ENCODE measurements around the gene RNF214.
"Not testable (repeated sequence)": the region's sequence is repeated elsewhere in the genome, so short reads cannot be mapped to it uniquely, and the experiment has no call there.

Gene RNF214

DNA sequence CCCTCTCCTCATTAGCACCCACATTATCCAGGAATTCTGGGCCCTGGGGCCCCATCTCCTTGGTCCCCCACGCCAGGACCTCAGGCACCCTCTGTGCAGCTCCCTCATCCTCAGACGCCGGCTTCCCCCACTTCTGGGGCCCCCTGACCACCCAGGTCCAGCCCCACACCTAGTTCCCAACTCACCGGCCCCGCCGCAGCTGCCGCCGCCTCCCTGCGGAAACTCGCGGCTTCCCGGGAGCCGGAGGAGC is 704 bp upstream of the RNF214 start, which contains the start of gene PCSK7:
Gene PCSK7, minus strand, starts transcription at position 232 of the 250 bp plus-strand sequence. CDS start 2,229 bp downstream, outside the sequence.
- no peak for DNase-seq

GRCh38 chr11:117232911-117233409 is 489 bp downstream of the RNF214 start:
- DNase-seq, result no peak

- DNase-seq, result no peak
Measured at GRCh38 chr11:117238221-117238620, 5.8 kb downstream of the RNF214 start.

DNA sequence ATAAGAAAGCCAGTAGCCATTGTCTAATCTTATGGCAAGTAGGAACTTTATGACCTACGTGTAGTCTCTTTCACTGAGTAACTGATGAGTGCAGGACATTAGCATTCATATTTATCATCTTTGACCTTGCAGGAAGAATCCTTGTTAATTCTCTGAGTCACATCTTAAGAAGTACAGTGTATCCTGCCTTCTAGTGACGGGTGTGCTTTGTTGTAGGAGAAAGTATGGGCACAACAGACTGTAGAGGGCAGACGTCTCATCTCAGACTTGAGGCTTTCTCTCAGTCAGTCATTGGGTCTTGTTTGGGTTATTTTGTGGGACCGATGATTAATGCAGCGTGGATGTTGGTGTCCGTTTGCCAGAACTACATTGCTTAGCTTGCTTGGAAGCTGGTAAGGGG is 6.8 kb downstream of the RNF214 start:
- DNase-seq, result no peak

DNA sequence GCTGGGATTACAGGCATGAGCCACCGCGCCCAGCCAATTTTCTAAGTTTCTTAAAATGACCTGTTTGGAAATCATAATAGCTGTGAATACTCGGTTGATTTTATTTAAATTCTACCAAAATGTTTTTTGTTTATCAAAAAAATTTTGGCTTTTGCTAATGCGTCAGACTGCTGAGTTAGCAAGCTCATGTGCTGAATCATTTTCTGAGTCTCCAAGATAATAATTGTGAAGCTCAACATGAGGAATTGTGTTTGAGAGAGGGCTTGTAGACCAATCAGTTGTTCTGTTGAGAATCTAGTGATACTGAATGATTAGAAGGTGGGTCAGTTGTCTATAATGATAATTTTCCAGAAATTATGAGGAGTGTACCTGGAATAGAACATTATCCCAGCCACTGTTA is 15.9 kb downstream of the RNF214 start:
- DNase-seq, result no peak

- DNase-seq, result no peak
Measured at GRCh38 chr11:117249571-117249970, 17.1 kb downstream of the RNF214 start.

DNA sequence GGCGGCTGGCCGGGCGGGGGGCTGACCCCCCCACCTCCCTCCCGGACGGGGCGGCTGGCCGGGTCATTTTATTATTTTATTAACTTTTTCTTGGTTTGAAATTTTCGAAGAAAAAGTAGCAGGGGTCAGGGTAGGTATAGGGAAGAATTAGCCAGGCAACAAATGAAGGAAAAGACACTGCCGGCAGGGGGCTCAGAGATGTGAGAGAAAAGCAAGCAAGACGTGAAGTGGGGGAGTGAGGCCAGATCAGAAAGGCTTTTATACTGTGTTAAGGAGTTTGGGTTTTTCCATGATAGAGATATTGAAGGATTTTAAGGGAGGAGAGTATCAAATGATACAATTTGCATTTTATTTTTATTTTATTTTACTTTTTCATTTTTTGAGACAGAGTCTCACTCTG is 19.0 kb downstream of the RNF214 start:
- DNase-seq, result no peak

- DNase-seq, result no peak
Measured at GRCh38 chr11:117255966-117256365, 23.5 kb downstream of the RNF214 start.

- no peak for DNase-seq
Measured at GRCh38 chr11:117256573-117256972, 24.1 kb downstream of the RNF214 start.

DNA sequence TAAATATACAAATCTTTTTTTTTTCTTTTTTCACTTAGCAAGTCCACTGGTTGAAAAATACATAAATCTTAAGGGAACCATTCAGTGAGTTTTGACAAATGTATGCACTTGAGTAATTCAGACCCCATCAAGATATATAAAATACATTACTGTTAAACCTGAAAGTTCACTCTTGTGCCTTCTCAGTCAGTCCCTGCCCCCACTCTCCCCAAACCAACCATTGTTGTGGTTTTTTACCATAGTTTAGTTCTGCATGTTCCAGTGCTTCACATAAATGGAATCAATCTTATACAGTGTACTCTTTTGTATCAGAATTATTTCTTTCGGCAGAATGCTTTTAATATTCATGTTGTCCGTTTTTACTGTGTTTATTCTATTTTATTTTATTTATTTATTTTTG is 26.1 kb downstream of the RNF214 start:
- no peak for DNase-seq

DNA sequence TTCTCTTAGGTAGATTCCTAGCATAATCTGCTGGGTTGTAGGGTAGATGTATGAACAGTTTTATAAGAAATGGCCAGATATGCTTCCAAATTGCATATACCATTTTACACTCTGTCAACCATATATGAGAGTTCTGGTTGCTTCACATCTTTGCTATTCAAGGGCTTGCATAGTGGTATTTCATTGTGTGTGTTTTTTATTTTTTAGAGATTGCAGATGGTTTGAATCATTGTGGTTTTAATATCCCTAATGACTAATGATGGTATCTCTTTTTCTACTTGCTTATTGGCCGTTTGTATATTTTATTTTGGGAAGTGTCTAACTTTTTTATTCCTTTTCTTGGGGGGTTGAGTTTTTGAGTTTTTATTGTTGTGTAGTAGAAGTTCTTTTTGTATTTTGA is 26.9 kb downstream of the RNF214 start:
- DNase-seq, result no peak

- not testable (repeated sequence) for DNase-seq
Measured at GRCh38 chr11:117264624-117265323, 32.3 kb downstream of the RNF214 start.

GRCh38 chr11:117265745-117266144 is 33.3 kb downstream of the RNF214 start:
- DNase-seq, result no peak

- DNase-seq, result no peak
Measured at GRCh38 chr11:117269856-117270255, 37.4 kb downstream of the RNF214 start.

GRCh38 chr11:117271208-117271607 is 38.7 kb downstream of the RNF214 start:
- no peak for DNase-seq

DNA sequence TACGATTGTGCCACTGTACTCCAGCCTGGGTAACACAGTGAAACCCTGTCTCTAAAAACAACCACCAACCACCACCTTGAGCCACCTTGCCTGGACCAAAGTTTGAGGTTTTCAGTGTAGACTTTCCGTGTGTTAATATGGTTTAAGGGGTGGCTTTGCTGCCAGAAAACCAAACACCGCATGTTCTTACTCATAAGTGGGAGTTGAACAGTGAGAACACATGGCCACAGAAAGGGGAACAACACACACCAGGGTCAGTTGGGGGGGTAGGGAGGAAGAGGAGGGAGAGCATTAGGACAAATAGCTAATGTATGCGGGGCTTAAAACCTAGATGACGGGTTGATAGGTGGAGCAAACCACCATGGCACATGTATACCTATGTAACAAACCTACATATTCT is 39.7 kb downstream of the RNF214 start:
- not testable (repeated sequence) for DNase-seq

GRCh38 chr11:117273550-117274289 is 41.2 kb downstream of the RNF214 start:
- no peak for DNase-seq

DNA sequence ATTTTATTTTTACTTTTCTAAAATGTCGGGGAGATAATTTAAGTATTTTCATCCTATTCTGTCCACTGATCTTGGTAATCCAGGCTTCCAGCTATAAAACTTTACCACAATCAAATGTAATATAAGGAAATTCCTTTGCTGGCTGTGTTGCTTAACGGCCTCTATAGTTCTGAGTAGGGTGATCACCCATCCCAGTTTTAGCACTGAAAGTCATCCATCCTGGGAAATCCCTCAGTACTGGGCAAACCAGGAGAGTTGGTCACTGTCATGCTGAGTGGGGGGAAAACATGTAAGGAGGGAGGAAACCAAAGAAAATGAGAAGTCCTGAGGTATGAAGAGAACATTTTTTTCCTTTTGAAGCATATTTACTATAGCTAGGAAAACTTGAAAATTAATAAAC is 45.9 kb downstream of the RNF214 start:
- no peak for DNase-seq

DNA sequence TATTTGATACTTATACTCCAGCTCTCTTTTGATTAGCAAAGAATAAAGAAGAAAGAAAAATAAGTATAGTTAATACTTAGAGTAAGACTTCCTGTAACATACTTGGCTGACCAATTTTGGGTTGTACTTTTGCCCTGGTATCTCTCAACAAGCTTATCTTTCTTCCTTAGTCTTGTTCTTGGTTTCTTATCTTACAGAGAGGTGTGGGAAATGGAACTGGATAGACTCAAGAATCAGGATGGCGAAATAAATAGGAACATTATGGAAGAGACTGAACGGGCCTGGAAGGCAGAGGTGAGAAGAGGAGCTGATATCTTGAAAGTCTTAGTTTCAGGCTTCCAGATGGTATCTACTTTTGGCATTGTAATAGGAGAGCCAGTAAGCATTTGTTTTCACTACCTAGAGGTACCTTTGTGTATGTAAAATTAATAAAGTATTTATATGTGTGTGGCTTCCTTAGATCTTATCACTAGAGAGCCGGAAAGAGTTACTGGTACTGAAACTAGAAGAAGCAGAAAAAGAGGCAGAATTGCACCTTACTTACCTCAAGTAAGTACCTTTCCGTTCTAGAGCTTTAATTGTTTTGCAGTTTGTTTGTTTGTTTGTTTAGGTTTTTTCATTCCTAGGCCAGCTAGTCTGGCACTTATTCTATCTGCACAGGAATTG is 47.4 kb downstream of the RNF214 start:
- no peak for DNase-seq

DNA sequence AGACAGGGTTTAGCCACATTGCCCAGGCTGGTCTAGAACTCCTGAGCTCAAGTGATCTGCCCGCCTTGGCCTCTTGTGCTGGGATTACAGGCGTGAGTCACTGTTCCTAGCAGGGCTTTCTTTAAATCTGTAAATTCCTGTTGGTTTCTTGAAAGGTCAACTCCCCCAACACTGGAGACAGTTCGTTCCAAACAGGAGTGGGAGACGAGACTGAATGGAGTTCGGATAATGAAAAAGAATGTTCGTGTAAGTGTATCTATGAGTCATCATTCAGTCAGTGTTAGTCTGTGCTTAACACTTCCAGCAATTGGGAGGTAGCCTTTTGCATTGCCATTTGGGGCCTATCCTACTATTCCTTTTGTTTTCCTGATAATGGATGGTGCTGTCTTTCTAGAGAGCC is 48.7 kb downstream of the RNF214 start:
- no peak for DNase-seq

DNA sequence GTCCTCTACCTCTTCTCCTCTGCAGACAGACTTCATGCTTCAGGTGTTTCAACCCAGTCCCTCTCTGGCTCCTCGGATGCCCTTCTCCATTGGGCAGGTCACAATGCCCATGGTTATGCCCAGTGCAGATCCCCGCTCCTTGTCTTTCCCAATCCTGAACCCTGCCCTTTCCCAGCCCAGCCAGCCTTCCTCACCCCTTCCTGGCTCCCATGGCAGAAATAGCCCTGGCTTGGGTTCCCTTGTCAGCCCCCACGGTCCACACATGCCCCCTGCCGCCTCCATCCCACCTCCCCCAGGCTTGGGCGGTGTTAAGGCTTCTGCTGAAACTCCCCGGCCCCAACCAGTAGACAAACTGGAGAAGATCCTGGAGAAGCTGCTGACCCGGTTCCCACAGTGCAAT is 49.4 kb downstream of the RNF214 start:
- no peak for DNase-seq

DNA sequence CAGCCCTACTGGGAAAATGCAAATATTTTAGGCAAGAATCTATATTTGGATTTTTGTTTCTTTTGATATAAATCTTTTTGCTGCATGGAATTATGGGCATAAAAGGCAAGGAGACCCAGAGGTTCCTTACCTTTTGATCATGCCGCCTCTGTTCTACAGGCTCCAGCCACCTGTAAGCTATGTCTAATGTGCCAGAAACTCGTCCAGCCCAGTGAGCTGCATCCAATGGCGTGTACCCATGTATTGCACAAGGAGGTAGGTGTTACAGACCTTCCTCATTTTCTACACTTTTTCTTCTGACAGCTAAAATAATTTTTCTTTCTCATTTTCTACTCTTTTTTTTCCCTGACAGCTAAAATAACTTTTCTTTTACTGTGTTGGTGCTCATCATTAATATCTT is 50.5 kb downstream of the RNF214 start:
- DNase-seq, result no peak

- DNase-seq, result no peak
Measured at GRCh38 chr11:117284053-117284452, 51.6 kb downstream of the RNF214 start.

GRCh38 chr11:117286588-117286987 is 54.1 kb downstream of the RNF214 start:
- no peak for DNase-seq

Data from activated naive CD4-positive, alpha-beta T cell treated with anti-CD3 and anti-CD28 coated beads, Interleukin-2, amount 50 U/mL, for 16 hours (primary cell).